LNCaP clone FGC (cell line): ENCODE data around the gene PACRG.

ENCODE experiments used
- DNase-seq: peaks from one replicate; pipeline ENCODE4 v3.0.0-alpha.2; 2011; ENCODE audit warnings: low read depth
- H3K4me3 ChIP-seq: 2 replicates; pipeline ENCODE4 v1.5.1; 2011; ENCODE audit warnings: mild to moderate bottlenecking, low read depth, low read length, control low read depth
- TF ChIP-seq, protein P1 (sequence below): IDR thresholded peaks from 2 replicates; pipeline ENCODE4 v1.5.1; 2012; ENCODE audit warnings: mild to moderate bottlenecking; ENCODE audit not compliant: control insufficient read depth, insufficient read depth; ENCODE audit errors: extremely low read depth

Gene PACRG

DNA sequence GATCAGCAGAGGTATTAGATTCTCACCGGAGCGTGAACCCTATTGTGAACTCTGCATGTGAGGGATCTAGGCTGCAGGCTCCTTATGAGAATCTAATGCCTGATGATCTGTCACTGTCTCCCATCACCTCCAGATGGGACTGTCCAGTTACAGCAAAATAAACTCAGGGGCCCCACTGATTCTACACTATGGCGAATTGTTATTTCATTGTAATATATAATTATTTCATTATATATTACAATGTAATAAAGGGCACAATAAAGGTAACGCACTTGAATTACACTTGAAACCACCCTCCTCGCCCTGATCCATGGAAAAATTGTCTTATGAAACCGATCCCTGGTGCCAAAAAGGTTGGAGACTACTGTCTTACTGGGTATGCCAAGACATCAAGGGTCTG lies 18.8 kb upstream of the PACRG start:
- no peak for DNase-seq

DNA sequence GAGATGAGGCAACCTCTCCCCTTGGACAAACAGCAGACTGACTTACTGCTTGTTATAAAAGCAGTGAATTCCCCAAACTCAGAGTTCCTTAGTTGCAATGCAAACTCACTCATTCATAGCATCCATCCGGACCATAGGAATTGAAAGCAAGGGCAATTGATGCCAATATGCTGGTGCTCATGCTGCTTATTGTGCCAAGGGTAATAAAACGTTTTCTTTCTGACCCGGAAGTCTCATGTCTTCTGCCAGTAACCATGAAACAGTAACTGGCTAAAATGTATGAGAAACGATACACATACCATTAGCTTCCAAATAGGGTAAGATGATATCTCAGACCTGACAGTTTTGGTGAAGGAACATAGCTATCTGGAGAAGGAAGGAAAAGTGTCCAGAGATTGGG lies 18.3 kb upstream of the PACRG start:
- DNase-seq = no peak
- TF ChIP-seq, protein P1, sequence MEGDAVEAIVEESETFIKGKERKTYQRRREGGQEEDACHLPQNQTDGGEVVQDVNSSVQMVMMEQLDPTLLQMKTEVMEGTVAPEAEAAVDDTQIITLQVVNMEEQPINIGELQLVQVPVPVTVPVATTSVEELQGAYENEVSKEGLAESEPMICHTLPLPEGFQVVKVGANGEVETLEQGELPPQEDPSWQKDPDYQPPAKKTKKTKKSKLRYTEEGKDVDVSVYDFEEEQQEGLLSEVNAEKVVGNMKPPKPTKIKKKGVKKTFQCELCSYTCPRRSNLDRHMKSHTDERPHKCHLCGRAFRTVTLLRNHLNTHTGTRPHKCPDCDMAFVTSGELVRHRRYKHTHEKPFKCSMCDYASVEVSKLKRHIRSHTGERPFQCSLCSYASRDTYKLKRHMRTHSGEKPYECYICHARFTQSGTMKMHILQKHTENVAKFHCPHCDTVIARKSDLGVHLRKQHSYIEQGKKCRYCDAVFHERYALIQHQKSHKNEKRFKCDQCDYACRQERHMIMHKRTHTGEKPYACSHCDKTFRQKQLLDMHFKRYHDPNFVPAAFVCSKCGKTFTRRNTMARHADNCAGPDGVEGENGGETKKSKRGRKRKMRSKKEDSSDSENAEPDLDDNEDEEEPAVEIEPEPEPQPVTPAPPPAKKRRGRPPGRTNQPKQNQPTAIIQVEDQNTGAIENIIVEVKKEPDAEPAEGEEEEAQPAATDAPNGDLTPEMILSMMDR = no peak
- no peak overlapping the region for H3K4me3 ChIP-seq

More for the DNA sequence above, 18.8 kb upstream of the PACRG start:
- no peak overlapping the region for H3K4me3 ChIP-seq
- TF ChIP-seq, protein P1 = no peak

DNA sequence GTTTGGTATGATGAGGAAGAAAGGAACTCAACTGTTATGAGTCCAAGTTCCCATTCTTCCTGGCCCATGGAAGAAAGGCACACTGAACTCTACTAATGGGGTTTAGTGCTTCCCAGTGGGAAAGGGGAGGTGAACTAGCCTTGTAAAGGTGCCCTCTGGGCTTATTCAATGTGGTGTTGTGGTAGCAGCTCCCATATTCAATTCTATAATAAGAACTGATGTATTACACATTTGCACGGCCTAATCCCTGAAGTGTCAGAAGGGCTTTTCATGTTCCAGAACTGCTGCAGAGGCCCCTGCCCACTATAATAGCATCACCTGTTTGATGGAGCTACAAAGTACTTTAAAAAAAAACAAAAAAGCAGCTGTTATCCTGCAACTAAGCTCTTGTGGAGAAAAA lies 17.4 kb upstream of the PACRG start:
- H3K4me3 ChIP-seq = no peak overlapping the region
- TF ChIP-seq, protein P1 = no peak
- DNase-seq = no peak

DNA sequence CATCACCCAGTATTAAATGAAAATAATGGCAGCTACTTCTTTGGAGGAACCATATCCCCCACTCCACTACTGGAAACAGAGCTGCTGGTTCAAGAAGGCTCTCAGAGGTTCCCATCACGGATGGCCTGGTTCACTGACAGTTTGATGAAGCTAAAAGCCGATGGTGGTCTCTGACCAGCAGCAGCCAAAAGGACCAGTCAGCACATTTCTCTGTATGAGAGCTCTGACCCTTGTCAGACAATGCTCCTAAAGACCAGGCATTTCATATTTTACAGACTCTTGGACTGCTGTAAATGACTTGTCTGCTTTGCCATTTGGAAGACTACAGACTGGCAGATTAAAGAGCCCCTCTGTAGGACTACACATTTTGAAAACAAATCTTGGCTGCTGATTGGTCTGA lies 16.8 kb upstream of the PACRG start:
- no peak overlapping the region for H3K4me3 ChIP-seq
- no peak for DNase-seq
- TF ChIP-seq, protein P1 = no peak

DNA sequence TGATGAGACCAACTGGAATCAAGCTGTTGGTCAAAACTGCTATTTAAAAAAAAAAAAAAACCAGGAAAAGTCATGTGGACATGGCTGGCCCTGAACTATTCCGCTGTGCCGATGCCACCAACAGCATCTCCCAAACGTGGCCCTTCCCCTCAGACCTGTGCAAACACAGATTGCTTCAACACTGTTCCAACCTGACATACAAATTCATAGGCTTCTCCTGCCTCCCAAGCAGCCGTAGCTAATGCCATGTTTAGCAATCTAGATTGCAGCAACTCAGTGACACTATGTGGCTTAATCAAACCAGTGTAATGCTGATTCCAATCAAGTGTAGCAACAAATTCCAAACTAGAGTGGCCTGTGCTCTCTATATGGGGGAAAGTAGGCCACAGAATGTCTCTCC lies 16.4 kb upstream of the PACRG start:
- no peak overlapping the region for H3K4me3 ChIP-seq
- no peak for DNase-seq
- TF ChIP-seq, protein P1 = no peak

DNA sequence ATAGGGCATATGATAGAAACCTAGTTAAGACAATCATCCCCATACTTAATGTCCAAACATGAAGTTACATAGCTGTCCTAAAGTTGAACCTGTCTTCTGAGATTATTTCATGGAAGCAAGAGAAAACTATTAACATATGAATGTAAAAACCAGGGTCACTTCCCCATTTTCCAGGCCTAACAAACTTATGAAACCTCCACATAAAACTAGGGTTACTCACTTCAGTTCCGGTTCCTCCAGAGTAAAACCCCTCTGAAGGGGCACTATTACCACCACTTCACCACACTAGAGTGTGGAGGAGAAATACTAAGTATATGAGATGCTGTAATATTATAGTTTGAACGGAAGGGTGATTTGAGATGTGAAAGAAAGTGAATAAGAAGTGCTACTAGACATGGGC lies 15.1 kb upstream of the PACRG start:
- no peak overlapping the region for H3K4me3 ChIP-seq
- TF ChIP-seq, protein P1 = no peak
- no peak for DNase-seq

DNA sequence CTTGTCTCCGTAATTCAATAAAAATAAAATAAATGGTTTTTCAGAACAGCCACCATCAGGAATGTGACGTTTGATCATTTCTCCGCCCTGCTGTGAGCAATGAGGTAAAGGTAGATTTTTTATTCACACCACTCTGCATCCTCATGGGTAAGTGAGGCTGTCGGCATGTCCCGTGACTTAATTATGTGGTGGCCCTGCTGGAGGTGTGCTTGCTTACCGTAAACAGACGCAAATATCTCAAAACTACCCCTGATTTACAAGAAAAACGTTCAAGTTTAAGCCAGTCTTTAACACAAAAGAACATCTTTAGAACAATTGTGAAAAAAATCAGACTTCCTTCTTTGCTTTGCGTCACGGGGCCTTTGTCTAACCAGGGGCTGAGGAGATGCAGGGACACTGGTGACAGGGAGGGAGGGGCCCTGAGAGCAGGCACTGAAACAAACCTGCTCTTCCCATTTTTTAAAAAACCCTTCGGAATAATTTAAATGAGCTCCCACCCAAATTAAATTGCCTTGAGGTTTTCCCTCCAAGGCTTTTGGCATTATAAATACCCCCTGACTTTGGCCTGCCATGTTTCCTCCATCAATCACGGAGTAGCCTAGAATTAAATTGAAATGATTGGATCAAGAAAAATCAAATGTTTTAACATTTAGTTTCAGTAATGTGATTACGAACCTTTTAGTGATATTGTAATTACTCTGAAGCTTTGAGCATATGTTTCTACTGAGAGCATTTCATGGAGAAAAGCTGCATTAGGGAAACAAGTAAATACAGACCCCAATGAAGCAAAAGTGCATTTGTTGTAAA lies 13.6 kb upstream of the PACRG start:
- TF ChIP-seq, protein P1 = no peak
- no peak for DNase-seq

More for the DNA sequence above, 13.6 kb upstream of the PACRG start:
- H3K4me3 ChIP-seq = no peak overlapping the region
